Right cardiac atrium (tissue), 5 donors: ENCODE results near the gene HOXA4. TPM values are rescaled to one million over a fixed set of nuclear protein-coding genes. Genes with fewer than 3 reads are reported as not detected.

Experiments
- ATAC-seq, 2 donors: fragments of 200-7000 bp; cut with Tn5 transposase; one replicate each; pipeline versions ENCODE4 v1.8.0 to v1.9.1; 2020; ENCODE audit warnings: moderate library complexity in 2 of 2, mild to moderate bottlenecking in 1 of 2
- DNase-seq, 3 donors: peaks; one replicate each; pipeline ENCODE4 v3.0.0-alpha.2; 2020
- H3K27ac ChIP-seq: one replicate; pipeline ENCODE4 v1.5.1; 2013; ENCODE audit warnings: mild to moderate bottlenecking, low read length, control low read depth, moderate library complexity
- H3K27me3 ChIP-seq: one replicate; pipeline ENCODE4 v1.6.1; 2013; ENCODE audit not compliant: control insufficient read depth, insufficient read depth
- H3K4me1 ChIP-seq: one replicate; pipeline ENCODE4 v1.6.1; 2013; ENCODE audit warnings: low read length; ENCODE audit not compliant: control insufficient read depth, insufficient read depth
- H3K4me3 ChIP-seq: one replicate; pipeline ENCODE4 v1.5.1; 2013; ENCODE audit warnings: low read length, control low read depth
- H3K9me3 ChIP-seq: one replicate; pipeline ENCODE4 v1.6.1; 2013; ENCODE audit warnings: low read length; ENCODE audit not compliant: control insufficient read depth
- WGBS: extraction: QIAGEN DNeasy Blood & Tissue Kit; methylation state at CpG from one replicate; pipeline ENCODE4 v1.1.7; 2013; 5-methylcytosine and 5-hydroxymethylcytosine counted together
- intact Hi-C, 4 donors: fragments of 100-400 bp; cut with DNase I; formaldehyde crosslinking; loops; one replicate each; pipeline versions ENCODE4 v1.11.0 to v1.14.0; 2022 to 2023
- polyA plus RNA-seq: library from polyadenylated mRNA; stranded (reverse); fragments of 200-250 nt; gene quantifications from one replicate; pipeline ENCODE4 v1.2.3, GENCODE V29; 2013
- total RNA-seq, 4 donors: library from RNA; stranded (reverse); fragmentation: NEBNext Ultra II Directional; extraction: Animal tissue kit (Norgen Biotek cat#: 25700); gene quantifications; one replicate each; pipeline ENCODE4 v1.2.1, GENCODE V29; 2021
- donor health status: healthy with polysubstance abuse.
- donor health status: DM: no; HTN: yes; CAD: no.
- donor health status: DM: no; HTN: no; CAD: no.
- donor health status: DM: no; HTN: yes; CAD: no; lungs with severe emphysema.
- donor health status: DM: yes; HTN: yes; CAD: no.

The HOXA4 gene
- total and polyA plus RNA-seq, 5 donors, result 0.12 to 3.3 (median 1.9) TPM

DNA sequence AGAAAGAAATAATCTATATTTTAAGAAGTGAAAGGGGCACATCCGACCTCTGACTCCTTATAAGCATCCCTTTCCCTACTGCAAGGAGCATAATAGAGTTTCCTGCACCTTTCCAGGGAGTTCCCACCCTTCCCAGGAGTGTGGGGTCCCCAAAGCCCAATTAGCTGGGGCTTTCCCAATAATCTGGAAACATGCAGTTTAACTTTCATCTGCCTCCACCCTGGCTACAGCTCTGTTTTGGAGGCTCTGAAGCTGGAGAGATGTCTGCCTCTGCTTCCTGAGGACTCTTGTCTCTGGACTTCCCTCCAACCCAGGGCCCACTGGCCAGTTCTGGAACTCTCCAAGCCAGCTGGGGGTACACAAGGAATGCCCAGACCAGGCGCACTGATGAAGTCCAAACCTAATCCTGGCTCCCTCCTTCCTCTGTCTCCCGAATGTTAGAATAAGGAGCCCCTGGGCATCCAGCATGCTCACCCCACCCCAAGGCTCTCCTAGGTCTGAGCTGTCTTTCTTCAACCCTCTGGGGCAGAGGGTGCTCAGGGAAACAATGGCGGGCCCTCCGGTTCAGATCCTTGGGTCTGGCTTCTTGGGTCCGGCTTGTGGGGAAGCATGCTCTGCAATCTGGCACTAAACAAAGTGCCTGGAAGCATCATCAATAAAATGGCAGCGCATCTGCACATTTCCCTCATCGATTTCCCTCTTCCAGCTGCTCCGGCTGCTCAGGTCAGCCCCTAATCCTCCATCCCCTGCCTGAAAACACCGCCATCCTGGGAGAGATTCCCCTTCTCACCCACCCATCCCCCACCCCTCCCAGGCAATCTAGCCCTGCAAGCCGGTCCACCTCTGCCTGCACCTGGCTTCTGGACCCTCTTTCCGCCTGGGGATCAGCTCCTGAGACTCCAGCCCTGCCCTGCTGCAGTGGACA lies 13.3 kb downstream of the HOXA4 start:
- DNase-seq (no peak), ATAC-seq (no peak)
- WGBS, result 33% methylated on average over 12 of the region's 12 CpGs
- Histone ChIP-seq H3K27me3 (no peaks in the 10 kb centered on the region), H3K27ac (peak overlapping the region; percentile 66), H3K9me3 (no peaks in the 10 kb centered on the region), H3K4me1 (no peaks in the 10 kb centered on the region), H3K4me3 (peak overlapping the region; percentile 46)
- intact Hi-C loops, result no loop called here

DNA sequence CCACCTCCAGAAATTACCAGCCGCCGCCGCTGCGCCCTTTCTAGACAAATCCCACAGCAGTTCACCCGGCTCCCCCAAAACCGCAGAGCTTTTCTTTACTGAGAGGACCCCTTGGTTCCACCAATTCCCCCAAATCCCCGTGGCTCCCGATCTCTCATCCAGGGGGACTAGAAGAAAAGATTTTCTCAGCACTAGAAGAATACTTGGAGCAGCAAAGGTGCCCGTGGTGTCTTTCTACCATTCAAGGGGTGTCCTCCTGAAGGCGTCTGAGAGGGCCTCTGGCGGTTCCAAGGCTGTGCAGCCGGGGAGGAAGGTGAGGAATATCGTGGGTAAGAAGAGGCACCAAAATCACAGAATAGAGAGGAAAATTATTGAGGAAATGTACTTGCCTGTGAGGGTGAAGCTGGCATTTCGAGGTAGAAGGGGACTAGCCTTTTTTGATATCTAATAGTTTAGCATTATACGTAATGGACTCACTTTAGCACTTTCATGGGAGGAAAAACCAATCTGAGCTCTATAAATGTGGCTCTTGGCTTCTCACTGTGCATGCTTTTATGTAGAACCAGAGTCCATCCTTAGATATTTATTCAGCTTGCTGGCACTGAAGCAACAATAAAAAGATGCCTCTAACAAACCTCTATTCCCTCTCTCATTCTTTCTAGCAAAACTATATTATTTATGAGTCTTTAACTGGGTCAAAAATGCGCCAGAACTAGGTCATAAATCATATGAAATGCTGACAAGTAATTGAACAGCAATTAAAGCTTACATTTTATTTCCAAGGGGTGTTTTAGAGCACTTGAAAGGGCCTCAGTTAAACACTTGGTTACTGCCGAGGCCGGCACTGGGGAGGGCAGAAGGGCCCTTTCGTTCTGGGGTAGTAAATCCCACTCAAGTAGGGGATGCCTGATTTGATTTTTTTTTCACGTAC lies 14.3 kb downstream of the HOXA4 start:
- intact Hi-C loops, result no loop called here
- Histone ChIP-seq H3K4me1 (no peaks in the 10 kb centered on the region), H3K27me3 (no peaks in the 10 kb centered on the region), H3K9me3 (no peaks in the 10 kb centered on the region), H3K4me3 (peak overlapping the region; percentile 37), H3K27ac (peak overlapping the region; percentile 63)
- no peak for DNase-seq
- no peak for ATAC-seq
- 34% methylated on average over 20 of the region's 20 CpGs for WGBS

DNA sequence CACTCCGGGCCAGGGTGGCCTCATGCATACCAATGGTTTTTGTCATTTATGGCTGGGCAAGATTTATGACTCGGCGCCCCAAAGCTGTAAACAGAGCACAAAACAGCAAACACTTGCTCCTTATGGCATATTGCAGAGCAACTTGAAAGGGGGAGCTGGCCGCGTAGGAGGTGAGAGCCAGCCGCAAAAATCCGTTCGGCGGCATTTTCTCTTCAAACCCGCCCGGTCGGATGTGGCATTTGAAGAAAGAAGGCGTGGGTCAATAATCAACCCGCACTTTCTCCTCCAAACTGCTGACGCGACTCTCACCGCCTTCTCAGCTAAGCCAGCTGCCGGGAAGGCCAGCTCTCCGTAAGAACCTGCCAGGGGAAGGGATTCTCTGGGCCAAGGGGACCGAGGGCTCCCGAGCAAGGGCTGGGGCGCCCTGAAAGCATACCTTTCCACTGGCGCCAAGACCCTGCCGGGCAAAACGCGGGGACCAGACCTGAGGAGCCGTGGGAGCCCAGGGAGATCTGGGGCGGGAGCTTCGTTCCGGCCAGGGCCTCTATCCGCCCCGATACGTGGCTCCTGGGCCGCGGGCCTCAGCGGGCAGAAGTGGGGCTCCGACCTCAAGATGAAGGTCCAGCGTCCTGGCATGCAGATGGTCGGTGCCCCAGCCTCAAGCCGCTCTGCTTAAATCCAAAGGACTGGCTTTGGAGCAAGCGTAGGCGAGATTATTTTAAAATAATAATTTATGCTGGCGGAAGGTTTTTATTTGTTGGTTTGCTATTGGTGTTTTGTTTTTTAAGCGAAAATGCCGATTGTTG lies 15.1 kb downstream of the HOXA4 start:
- peak overlapping the region; percentile 16 for H3K27ac ChIP-seq
- intact Hi-C loops, result no loop called here
- no peaks in the 10 kb centered on the region for H3K27me3 ChIP-seq
- no peaks in the 10 kb centered on the region for H3K9me3 ChIP-seq
- H3K4me3 ChIP-seq, result peak overlapping the region; percentile 37
- no peak for ATAC-seq
- DNase-seq, result no peak
- WGBS, result 23% methylated on average over 45 of the region's 45 CpGs
- H3K4me1 ChIP-seq, result no peaks in the 10 kb centered on the region

DNA sequence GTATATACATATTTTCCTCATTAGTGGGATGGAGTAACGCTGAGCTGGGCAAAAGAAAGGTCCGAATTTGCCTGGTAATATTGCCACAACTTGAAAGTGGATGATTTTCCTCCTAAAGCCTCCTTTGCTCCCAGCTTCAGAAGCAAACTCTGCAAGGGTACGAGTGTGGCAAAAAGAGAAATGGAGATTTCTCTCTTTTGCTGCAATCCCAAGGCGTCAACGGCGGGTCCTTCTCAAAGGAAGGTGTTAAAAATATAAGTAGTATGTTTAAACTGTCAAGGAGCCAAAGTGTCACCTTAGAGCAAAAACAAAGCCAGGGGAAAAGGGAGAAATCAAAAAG lies 15.7 kb downstream of the HOXA4 start:
- peak overlapping the region; percentile 37 for H3K4me3 ChIP-seq
- no peaks in the 10 kb centered on the region for H3K4me1 ChIP-seq
- WGBS, result 32% methylated on average over 6 of the region's 6 CpGs
- ATAC-seq, result no peak
- H3K27ac ChIP-seq, result peak overlapping the region; percentile 16
- intact Hi-C loops, result no loop called here
- H3K27me3 ChIP-seq, result no peaks in the 10 kb centered on the region
- DNase-seq, result no peak
- no peaks in the 10 kb centered on the region for H3K9me3 ChIP-seq

DNA sequence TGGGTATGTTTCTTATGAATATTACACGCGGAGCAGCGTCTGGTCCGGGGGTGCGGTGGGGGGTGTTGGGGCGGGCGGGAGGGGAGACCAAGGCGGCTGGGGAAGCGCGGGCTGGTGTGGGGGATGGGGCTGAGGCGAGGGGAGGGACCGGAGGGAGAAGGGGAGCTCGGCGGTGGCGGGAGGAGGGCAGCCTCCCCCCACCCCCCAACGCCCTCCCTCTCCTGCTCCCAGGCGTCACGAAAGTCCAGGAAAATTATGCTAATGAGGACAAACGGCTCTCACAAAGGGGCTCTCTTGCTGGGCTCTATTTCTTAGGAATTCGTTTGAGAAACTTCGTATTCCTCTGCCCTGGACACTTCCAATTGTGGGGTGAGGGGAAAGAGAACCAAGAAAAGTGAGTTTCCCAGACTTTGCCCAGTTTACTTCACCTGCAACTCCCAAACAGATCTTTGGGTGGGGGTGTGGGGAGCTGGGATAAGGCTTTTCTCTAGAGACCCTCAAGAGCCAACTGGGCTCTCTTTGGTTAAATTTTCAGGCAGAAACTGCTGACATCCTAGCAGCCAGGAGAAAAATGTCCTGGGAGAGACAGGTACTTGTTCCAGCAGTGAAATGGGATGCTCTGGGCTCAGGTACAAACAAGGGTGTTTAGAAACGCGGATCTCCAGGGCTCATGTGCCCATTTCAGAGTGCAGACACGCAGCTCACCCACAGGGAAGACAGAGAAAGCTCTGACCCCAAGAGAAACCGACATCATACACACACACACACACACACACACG lies 16.4 kb downstream of the HOXA4 start:
- peak; percentile 25 to 51 for ATAC-seq
- peak in 1 of 3 donors; percentile 59 for DNase-seq
- 23% methylated on average over 26 of the region's 26 CpGs for WGBS
- Histone ChIP-seq H3K4me3 (peak overlapping the region; percentile 87), H3K9me3 (no peaks in the 10 kb centered on the region), H3K27me3 (no peaks in the 10 kb centered on the region), H3K4me1 (no peaks in the 10 kb centered on the region), H3K27ac (peak overlapping the region; percentile 36)
- intact Hi-C loops, result no loop called here

DNA sequence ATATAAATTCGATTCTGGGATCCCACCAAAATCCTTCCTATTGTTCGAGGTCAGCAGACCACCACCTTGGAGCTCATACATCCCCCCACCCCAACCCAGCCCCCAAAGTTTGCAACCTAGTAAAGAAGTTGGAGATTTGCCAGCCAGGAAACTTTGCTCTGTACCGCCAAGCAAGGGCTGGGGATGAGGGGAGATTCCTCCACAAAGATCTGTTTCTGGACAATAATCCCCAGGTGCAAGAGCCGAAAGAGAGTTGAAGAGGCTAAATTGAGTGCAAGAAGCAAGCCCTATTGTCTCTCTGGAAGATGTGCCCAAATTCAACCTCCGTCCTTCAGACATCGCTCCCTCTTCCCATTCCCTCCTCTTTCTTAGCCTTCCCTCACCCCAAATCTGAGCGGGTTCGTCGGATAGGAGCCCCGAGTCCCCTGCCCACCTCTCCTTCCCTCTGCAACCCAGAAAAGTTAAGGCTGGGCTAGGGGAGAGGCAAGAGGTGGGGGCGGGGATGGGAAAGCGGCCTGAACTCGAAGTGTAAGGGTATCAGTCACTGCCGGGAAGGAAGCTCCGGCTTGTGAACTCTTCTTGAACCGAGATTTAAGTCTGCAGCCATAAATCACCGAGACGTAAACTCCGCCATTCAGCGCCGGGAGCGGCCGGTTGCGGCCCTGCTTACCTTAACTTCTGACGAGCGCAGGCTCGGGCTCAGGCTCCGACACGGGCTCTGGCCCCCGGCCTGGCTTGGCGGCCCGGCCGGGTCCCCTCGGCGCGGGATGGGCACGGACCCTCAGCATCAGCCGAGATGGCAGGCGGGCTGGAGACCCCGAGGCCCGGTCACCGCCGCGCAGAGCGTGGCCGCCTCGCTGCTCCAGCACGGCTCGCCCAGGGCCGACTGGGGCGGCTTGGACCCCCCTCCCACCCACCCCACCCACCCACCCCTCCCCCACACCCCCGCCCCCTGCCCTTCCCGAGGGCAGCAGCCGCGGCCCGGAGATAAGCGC lies 17.3 kb downstream of the HOXA4 start:
- peak overlapping the region; percentile 92 for H3K27ac ChIP-seq
- no peaks in the 10 kb centered on the region for H3K9me3 ChIP-seq
- DNase-seq, result peak in 2 of 3 donors; percentile 60 to 63
- intact Hi-C loops, result no loop called here
- WGBS, result 17% methylated on average over 57 of the region's 57 CpGs
- no peaks in the 10 kb centered on the region for H3K27me3 ChIP-seq
- H3K4me3 ChIP-seq, result peak overlapping the region; percentile 87
- peak; percentile 51 to 65 for ATAC-seq
- H3K4me1 ChIP-seq, result no peaks in the 10 kb centered on the region

DNA sequence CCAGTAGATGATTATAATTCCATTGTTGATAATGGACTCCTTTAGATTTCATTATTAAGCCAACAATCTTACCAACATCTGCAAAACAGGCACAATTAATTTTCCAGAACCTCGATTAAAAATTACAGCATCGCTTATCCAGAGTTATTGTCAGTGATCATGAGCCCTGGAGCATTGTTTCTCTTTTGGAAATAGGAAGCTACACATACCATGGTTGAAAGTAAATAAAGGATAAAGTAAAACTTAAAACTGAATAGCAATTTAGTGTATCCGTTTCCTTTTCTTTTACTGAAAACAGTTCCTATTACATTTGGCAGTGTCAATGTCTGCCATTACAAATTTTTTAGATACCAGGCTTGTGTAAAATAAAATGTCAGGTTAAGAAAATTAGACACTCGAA lies 18.2 kb downstream of the HOXA4 start:
- Histone ChIP-seq H3K4me3 (no peak overlapping the region), H3K4me1 (no peaks in the 10 kb centered on the region), H3K27me3 (no peaks in the 10 kb centered on the region), H3K27ac (no peak overlapping the region), H3K9me3 (no peaks in the 10 kb centered on the region)
- DNase-seq, result no peak
- no peak for ATAC-seq
- intact Hi-C loops, result no loop called here
- WGBS, result 27% methylated on average over 4 of the region's 4 CpGs

DNA sequence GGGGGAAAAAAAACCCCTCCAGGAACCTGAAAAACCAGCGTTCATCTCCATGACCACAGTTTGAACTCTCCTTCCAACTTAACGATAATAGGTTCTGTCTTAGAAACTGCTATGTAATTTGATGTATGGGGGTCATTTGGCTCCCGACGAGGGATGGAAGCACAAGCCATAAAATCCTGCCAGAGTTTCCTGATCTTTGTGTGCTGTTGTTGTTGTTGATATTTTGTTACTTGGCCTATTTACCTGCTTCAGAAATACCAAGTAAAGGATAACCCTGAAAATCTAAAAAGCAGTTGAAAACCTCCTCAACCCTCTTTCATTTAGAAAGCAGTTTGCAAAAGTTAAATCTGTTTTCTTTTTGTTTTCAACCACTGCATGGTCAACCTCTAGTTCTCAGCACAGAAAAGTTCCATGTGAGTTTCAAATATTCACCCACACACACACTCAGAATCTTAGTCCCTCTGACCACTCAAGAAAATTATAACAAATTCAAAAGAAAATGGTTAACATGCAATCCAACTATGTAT lies 18.7 kb downstream of the HOXA4 start:
- Histone ChIP-seq H3K27ac (peak overlapping the region; percentile 53), H3K9me3 (no peaks in the 10 kb centered on the region), H3K4me1 (no peaks in the 10 kb centered on the region), H3K4me3 (no peak overlapping the region), H3K27me3 (no peaks in the 10 kb centered on the region)
- ATAC-seq, result no peak
- WGBS, result 21% methylated on average over 4 of the region's 4 CpGs
- DNase-seq, result no peak
- intact Hi-C loops, result no loop called here

DNA sequence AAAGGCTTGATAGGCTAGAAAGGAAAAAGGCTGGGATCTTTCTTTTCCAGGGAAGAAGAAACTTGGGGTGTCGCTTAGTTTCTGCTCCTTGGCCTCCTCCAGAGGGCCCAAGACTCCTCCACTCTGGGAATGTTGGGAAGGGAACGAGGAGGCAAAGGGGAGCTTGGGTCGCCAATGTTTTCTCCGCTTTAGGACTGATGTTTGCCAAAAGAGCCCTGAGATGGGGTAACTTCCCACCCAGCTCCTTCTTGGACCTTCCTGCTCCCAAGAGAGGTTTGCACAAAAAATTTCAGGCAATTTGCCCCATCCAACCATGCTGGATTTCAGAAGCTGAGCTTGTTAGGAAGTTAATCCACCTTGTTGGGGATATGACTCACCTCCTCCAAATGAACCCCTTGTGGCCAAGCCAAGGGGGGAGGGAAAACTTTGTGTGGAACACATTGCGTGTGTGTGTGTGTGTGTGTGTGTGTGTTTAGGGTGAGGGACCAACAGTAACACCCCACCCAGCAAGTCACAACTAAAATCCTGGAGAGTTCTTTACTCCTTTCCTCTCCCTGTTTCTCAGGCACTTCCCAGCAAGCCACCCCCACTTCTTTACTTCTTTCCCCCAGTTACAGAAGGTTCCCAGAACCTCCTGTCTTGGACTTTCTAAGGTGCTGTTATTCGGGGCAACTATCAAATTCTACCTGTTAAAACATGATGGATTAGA lies 19.4 kb downstream of the HOXA4 start:
- ATAC-seq (peak in 1 of 2 donors; percentile 7), DNase-seq (no peak)
- Histone ChIP-seq H3K4me1 (no peaks in the 10 kb centered on the region), H3K27ac (peak overlapping the region; percentile 53), H3K9me3 (no peaks in the 10 kb centered on the region), H3K4me3 (no peak overlapping the region), H3K27me3 (no peaks in the 10 kb centered on the region)
- intact Hi-C loops, result no loop called here
- WGBS, result 21% methylated on average over 6 of the region's 6 CpGs
